Measurements from ENCODE around the gene MAZ.

MAZ gene

GRCh38 chr16:29804455-29805231 lies 1.7 kb upstream of the MAZ start:
- Histone ChIP-seq H3K27ac (ENCODE audit: low read depth, low read length) (peak overlapping the region; percentile 95), H3K9ac (ENCODE audit: low read depth, low read length) (peak overlapping the region; percentile 89), H3K4me3 (ENCODE audit: low read length) (peak overlapping the region; percentile 78), H3K9me3 (ENCODE audit: insufficient read depth, low read depth, low read length) (no peaks in the 10 kb centered on the region), H3K36me3 (ENCODE audit: insufficient read depth, low read length) (peaks cover 60% of the 10 kb centered on the region), H3K27me3 (ENCODE audit: insufficient read depth, low read length) (no peaks in the 10 kb centered on the region), H3K4me1 (ENCODE audit: insufficient read depth, low read length) (peaks cover 22% of the 10 kb centered on the region; the same call in 1 of the 2 replicates)
- 33% methylated on average over 26 of the region's 26 CpGs for WGBS

- H3K9ac ChIP-seq (ENCODE audit: low read depth, low read length), result peak overlapping the region; percentile 89
- H3K36me3 ChIP-seq (ENCODE audit: insufficient read depth, low read length), result peaks cover 60% of the 10 kb centered on the region
- peak overlapping the region; percentile 95 for H3K27ac ChIP-seq (ENCODE audit: low read depth, low read length)
- WGBS, result under 1% methylated on average over 84 of the region's 103 CpGs
- peaks cover 30% of the 10 kb centered on the region for H3K4me1 ChIP-seq (ENCODE audit: insufficient read depth, low read length)
- no peaks in the 10 kb centered on the region for H3K27me3 ChIP-seq (ENCODE audit: insufficient read depth, low read length)
- H3K4me3 ChIP-seq (ENCODE audit: low read length), result peak overlapping the region; percentile 78
- no peaks in the 10 kb centered on the region for H3K9me3 ChIP-seq (ENCODE audit: insufficient read depth, low read depth, low read length)
These were observed 864 bp upstream of the MAZ start for GRCh38 chr16:29805232-29806098.

- Histone ChIP-seq H3K4me1 (ENCODE audit: insufficient read depth, low read length) (peaks cover 36% of the 10 kb centered on the region), H3K27ac (ENCODE audit: low read depth, low read length) (peak overlapping the region; percentile 94), H3K36me3 (ENCODE audit: insufficient read depth, low read length) (peaks cover 47% of the 10 kb centered on the region), H3K27me3 (ENCODE audit: insufficient read depth, low read length) (no peaks in the 10 kb centered on the region), H3K9ac (ENCODE audit: low read depth, low read length) (peak overlapping the region; percentile 77), H3K4me3 (ENCODE audit: low read length) (peak overlapping the region; percentile 72), H3K9me3 (ENCODE audit: insufficient read depth, low read depth, low read length) (no peaks in the 10 kb centered on the region)
- WGBS, result under 1% methylated on average over 99 of the region's 99 CpGs
These were observed 504 bp downstream of the MAZ start for GRCh38 chr16:29806641-29807425.

- peak overlapping the region; percentile 77 for H3K9ac ChIP-seq (ENCODE audit: low read depth, low read length)
- peaks cover 39% of the 10 kb centered on the region for H3K36me3 ChIP-seq (ENCODE audit: insufficient read depth, low read length)
- WGBS, result under 1% methylated on average over 63 of the region's 69 CpGs
- H3K27me3 ChIP-seq (ENCODE audit: insufficient read depth, low read length), result no peaks in the 10 kb centered on the region
- H3K9me3 ChIP-seq (ENCODE audit: insufficient read depth, low read depth, low read length), result no peaks in the 10 kb centered on the region
- H3K27ac ChIP-seq (ENCODE audit: low read depth, low read length), result peak overlapping the region; percentile 94
- peaks cover 37% of the 10 kb centered on the region for H3K4me1 ChIP-seq (ENCODE audit: insufficient read depth, low read length)
- H3K4me3 ChIP-seq (ENCODE audit: low read length), result peak overlapping the region; percentile 72
These were observed 1.3 kb downstream of the MAZ start for GRCh38 chr16:29807426-29808218.

GRCh38 chr16:29808219-29808900 lies 2.0 kb downstream of the MAZ start:
- WGBS, result 60% methylated on average over 25 of the region's 25 CpGs

GRCh38 chr16:29809031-29809747 lies 2.9 kb downstream of the MAZ start:
- Histone ChIP-seq H3K9me3 (ENCODE audit: insufficient read depth, low read depth, low read length) (no peaks in the 10 kb centered on the region), H3K27me3 (ENCODE audit: insufficient read depth, low read length) (no peaks in the 10 kb centered on the region), H3K9ac (ENCODE audit: low read depth, low read length) (0 out of 2 replicates have a peak overlapping the region, but pooled peaks have one; percentile 8), H3K4me3 (ENCODE audit: low read length) (peak overlapping the region; percentile 72), H3K27ac (ENCODE audit: low read depth, low read length) (peak overlapping the region; percentile 74; the same call in 1 of the 2 replicates), H3K36me3 (ENCODE audit: insufficient read depth, low read length) (peaks cover 23% of the 10 kb centered on the region), H3K4me1 (ENCODE audit: insufficient read depth, low read length) (peaks cover 41% of the 10 kb centered on the region)
- WGBS, result 84% methylated on average over 29 of the region's 31 CpGs

More at GRCh38 chr16:29808219-29808900, 2.0 kb downstream of the MAZ start:
- Histone ChIP-seq H3K9me3 (ENCODE audit: insufficient read depth, low read depth, low read length) (no peaks in the 10 kb centered on the region), H3K36me3 (ENCODE audit: insufficient read depth, low read length) (peaks cover 32% of the 10 kb centered on the region), H3K27me3 (ENCODE audit: insufficient read depth, low read length) (no peaks in the 10 kb centered on the region), H3K4me1 (ENCODE audit: insufficient read depth, low read length) (peaks cover 42% of the 10 kb centered on the region), H3K9ac (ENCODE audit: low read depth, low read length) (peak overlapping the region; percentile 77), H3K4me3 (ENCODE audit: low read length) (peak overlapping the region; percentile 72), H3K27ac (ENCODE audit: low read depth, low read length) (peak overlapping the region; percentile 94; the same call in 1 of the 2 replicates)

- Histone ChIP-seq H3K27me3 (ENCODE audit: insufficient read depth, low read length) (no peaks in the 10 kb centered on the region), H3K9me3 (ENCODE audit: insufficient read depth, low read depth, low read length) (no peaks in the 10 kb centered on the region), H3K9ac (ENCODE audit: low read depth, low read length) (no peak overlapping the region), H3K36me3 (ENCODE audit: insufficient read depth, low read length) (peaks cover 21% of the 10 kb centered on the region), H3K4me3 (ENCODE audit: low read length) (peak overlapping the region; percentile 77), H3K4me1 (ENCODE audit: insufficient read depth, low read length) (peaks cover 40% of the 10 kb centered on the region), H3K27ac (ENCODE audit: low read depth, low read length) (peak overlapping the region; percentile 74)
- WGBS, result 48% methylated on average over 19 of the region's 23 CpGs
These were observed 3.7 kb downstream of the MAZ start for GRCh38 chr16:29809850-29810698.

GRCh38 chr16:29810699-29811169 lies 4.4 kb downstream of the MAZ start:
- H3K27me3 ChIP-seq (ENCODE audit: insufficient read depth, low read length), result no peaks in the 10 kb centered on the region
- WGBS, result 11% methylated on average over 9 of the region's 9 CpGs
- no peaks in the 10 kb centered on the region for H3K9me3 ChIP-seq (ENCODE audit: insufficient read depth, low read depth, low read length)
- peaks cover 40% of the 10 kb centered on the region for H3K4me1 ChIP-seq (ENCODE audit: insufficient read depth, low read length)
- H3K4me3 ChIP-seq (ENCODE audit: low read length), result peak overlapping the region; percentile 77
- no peak overlapping the region for H3K9ac ChIP-seq (ENCODE audit: low read depth, low read length)
- H3K27ac ChIP-seq (ENCODE audit: low read depth, low read length), result peak overlapping the region; percentile 74
- H3K36me3 ChIP-seq (ENCODE audit: insufficient read depth, low read length), result peaks cover 21% of the 10 kb centered on the region
